Endodermal cell (in vitro differentiated cells): ENCODE measurements around the gene GLRA2. TPM values are rescaled to one million over a fixed set of nuclear protein-coding genes. Genes with fewer than 3 reads are reported as not detected.

ENCODE experiments used
- DNase-seq: peaks from one replicate; pipeline ENCODE4 v3.0.0-alpha.2; 2017
- H3K27ac ChIP-seq: 2 replicates; pipeline ENCODE4 v1.5.1; 2013; ENCODE audit warnings: mild to moderate bottlenecking, low read depth, low read length, moderate library complexity
- H3K27me3 ChIP-seq: 2 replicates; pipeline ENCODE4 v1.6.1; 2013; ENCODE audit warnings: mild to moderate bottlenecking, low read length, moderate library complexity; ENCODE audit not compliant: insufficient read depth, control insufficient read depth, poor library complexity, severe bottlenecking
- H3K36me3 ChIP-seq: 2 replicates; pipeline ENCODE4 v1.7.0; 2013; ENCODE audit warnings: mild to moderate bottlenecking, low read length, moderate library complexity; ENCODE audit not compliant: control insufficient read depth, insufficient read depth
- H3K4me1 ChIP-seq: one replicate; pipeline ENCODE4 v1.7.0; 2013; ENCODE audit warnings: low read length; ENCODE audit not compliant: control insufficient read depth, insufficient read depth
- H3K4me3 ChIP-seq: 2 replicates; pipeline ENCODE4 v1.5.1; 2013; ENCODE audit warnings: mild to moderate bottlenecking, low read length, moderate library complexity
- H3K9ac ChIP-seq: 2 replicates; pipeline ENCODE4 v1.6.1; 2013; ENCODE audit warnings: mild to moderate bottlenecking, low read length, moderate library complexity; ENCODE audit not compliant: poor library complexity, severe bottlenecking; ENCODE audit errors: extremely low read depth
- H3K9me3 ChIP-seq: 2 replicates; pipeline ENCODE4 v1.6.1; 2013; ENCODE audit warnings: mild to moderate bottlenecking, low read length, moderate library complexity; ENCODE audit not compliant: control insufficient read depth
- H3K27ac Mint-ChIP-seq: 2 replicates; pipeline ENCODE4 v1.8.0; 2020; ENCODE audit warnings: mixed read lengths
- H3K27me3 Mint-ChIP-seq: 2 replicates; pipeline ENCODE4 v1.8.0; 2021; ENCODE audit warnings: mild to moderate bottlenecking, mixed read lengths; ENCODE audit not compliant: insufficient read depth
- H3K36me3 Mint-ChIP-seq: 2 replicates; pipeline ENCODE4 v1.8.0; 2020; ENCODE audit warnings: low read depth, mixed read lengths
- H3K4me1 Mint-ChIP-seq: 2 replicates; pipeline ENCODE4 v1.8.0; 2020; ENCODE audit warnings: mixed read lengths
- H3K4me3 Mint-ChIP-seq: 2 replicates; pipeline ENCODE4 v1.8.0; 2020; ENCODE audit warnings: mild to moderate bottlenecking, moderate library complexity, mixed read lengths
- H3K9me3 Mint-ChIP-seq: 2 replicates; pipeline ENCODE4 v1.8.0; 2020; ENCODE audit warnings: mild to moderate bottlenecking, mixed read lengths
- whole genome bisulfite sequencing, 2 experiments: methylation state at CpG; one replicate each; pipeline versions ENCODE4 v1.1.5 to v1.1.7; 2013; ENCODE audit warnings: missing lambda C conversion rate in 2 of 2, mixed read lengths in 1 of 2; ENCODE audit not compliant: insufficient coverage in 1 of 2, insufficient read length in 1 of 2; 5-methylcytosine and 5-hydroxymethylcytosine counted together
- total RNA-seq, 2 donors: library from RNA; stranded (reverse); fragmentation: NEBNext Ultra II Directional in 1 of 2; extraction: Animal tissue kit (Norgen Biotek cat#: 25700) in 1 of 2; gene quantifications; 2 replicates in 1 of 2; 3 replicates in 1 of 2; pipeline ENCODE4 v1.2.1, GENCODE V29; 2021
- TF ChIP-seq, protein P1 (sequence below): fragments of 200-600 bp; sonication (generic); conservative IDR thresholded peaks from 2 replicates; pipeline ENCODE4 v1.5.0; 2021; ENCODE audit warnings: antibody characterized with exemption, mild to moderate bottlenecking

The GLRA2 gene
- total RNA-seq, 2 donors from 2014 or later: not detected

DNA sequence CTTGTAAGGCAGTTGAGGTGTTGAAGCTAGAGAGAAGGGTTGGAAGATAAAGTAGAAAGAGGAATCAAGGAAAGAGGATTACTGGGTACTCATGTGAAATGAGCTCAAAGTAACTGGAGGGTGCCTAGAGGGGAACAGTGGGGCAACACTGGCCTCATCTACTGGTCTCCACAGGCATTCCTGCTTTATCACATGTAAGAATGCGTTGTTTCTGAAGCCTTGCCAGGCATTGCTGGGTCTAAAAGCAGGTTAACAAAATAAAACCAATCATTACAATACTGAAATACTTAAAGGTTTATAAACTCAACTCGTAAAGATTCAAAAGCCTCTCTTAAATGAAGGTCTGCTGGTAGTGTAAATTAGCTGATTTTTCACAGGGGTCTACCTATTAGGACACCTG, 247.6 kb downstream of the GLRA2 start:
- peaks cover 44% of the 10 kb centered on the region for H3K9me3 Mint-ChIP-seq
- 69% methylated on average over 1 of the region's 2 CpGs; no CpG with 5 or more reads in 1 of the 2 experiments for WGBS, 2 experiments
- no peak overlapping the region for H3K4me3 Mint-ChIP-seq
- no peaks in the 10 kb centered on the region for H3K36me3 Mint-ChIP-seq
- TF ChIP-seq, protein P1, sequence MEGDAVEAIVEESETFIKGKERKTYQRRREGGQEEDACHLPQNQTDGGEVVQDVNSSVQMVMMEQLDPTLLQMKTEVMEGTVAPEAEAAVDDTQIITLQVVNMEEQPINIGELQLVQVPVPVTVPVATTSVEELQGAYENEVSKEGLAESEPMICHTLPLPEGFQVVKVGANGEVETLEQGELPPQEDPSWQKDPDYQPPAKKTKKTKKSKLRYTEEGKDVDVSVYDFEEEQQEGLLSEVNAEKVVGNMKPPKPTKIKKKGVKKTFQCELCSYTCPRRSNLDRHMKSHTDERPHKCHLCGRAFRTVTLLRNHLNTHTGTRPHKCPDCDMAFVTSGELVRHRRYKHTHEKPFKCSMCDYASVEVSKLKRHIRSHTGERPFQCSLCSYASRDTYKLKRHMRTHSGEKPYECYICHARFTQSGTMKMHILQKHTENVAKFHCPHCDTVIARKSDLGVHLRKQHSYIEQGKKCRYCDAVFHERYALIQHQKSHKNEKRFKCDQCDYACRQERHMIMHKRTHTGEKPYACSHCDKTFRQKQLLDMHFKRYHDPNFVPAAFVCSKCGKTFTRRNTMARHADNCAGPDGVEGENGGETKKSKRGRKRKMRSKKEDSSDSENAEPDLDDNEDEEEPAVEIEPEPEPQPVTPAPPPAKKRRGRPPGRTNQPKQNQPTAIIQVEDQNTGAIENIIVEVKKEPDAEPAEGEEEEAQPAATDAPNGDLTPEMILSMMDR: no peak
- peaks cover 10% of the 10 kb centered on the region for H3K27me3 Mint-ChIP-seq
- Histone ChIP-seq H3K36me3 (no peaks in the 10 kb centered on the region), H3K27ac (no peak overlapping the region), H3K27me3 (no peaks in the 10 kb centered on the region), H3K9ac (no peak overlapping the region), H3K9me3 (no peaks in the 10 kb centered on the region), H3K4me1 (no peaks in the 10 kb centered on the region), H3K4me3 (no peak overlapping the region)
- H3K27ac Mint-ChIP-seq: no peak overlapping the region
- DNase-seq: no peak
- peaks cover 9% of the 10 kb centered on the region for H3K4me1 Mint-ChIP-seq

DNA sequence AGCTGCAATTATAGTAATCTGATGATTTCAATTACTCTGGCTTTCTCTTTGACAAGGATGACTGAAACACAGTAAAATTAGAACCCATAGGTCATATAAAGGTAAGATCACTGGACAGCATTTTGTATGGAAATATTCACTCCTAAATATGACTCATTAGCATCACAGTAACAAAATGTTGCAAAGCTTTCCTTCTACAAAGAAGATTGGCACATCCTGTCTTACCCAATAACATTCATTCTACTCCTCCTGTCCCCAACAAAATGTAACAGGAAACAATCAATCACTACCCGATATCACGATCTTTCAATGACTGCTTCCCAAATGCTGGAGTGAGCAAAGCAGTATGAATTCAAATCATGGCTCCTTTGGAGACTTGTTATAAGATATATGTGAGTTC, 248.2 kb downstream of the GLRA2 start:
- no peak for DNase-seq
- Mint-ChIP-seq H3K36me3 (no peaks in the 10 kb centered on the region), H3K4me3 (no peak overlapping the region), H3K4me1 (peaks cover 9% of the 10 kb centered on the region), H3K27me3 (peaks cover 10% of the 10 kb centered on the region), H3K27ac (no peak overlapping the region), H3K9me3 (peaks cover 44% of the 10 kb centered on the region)
- no peak overlapping the region for H3K4me3 ChIP-seq
- H3K36me3 ChIP-seq: no peaks in the 10 kb centered on the region
- TF ChIP-seq, protein P1: no peak
- no peak overlapping the region for H3K27ac ChIP-seq
- no peaks in the 10 kb centered on the region for H3K9me3 ChIP-seq
- H3K9ac ChIP-seq: no peak overlapping the region
- no peaks in the 10 kb centered on the region for H3K27me3 ChIP-seq
- 100% methylated on average over 2 of the region's 2 CpGs; no CpG with 5 or more reads in 1 of the 2 experiments for WGBS, 2 experiments
- no peaks in the 10 kb centered on the region for H3K4me1 ChIP-seq

DNA sequence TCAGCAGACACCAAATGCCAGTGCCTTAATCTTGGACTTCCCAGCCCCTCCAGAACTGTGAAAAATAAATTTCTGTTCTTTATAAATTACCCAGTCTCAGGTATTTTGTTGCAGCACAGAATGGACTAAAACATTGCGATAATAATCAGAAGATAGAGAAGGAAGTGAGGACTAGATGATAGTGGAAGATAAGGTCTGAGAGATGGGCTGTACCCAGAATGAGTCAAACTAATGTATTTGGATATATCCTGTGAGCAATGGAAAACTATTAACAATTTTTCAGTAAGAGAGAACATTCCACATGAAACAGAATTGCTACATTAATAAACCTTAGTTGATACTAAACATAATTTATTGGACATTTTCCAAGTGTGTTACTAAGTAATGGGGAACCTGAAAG, 250.2 kb downstream of the GLRA2 start:
- TF ChIP-seq, protein P1: no peak
- H3K36me3 ChIP-seq: no peaks in the 10 kb centered on the region
- Mint-ChIP-seq H3K36me3 (no peaks in the 10 kb centered on the region), H3K27ac (no peak overlapping the region), H3K4me3 (no peak overlapping the region), H3K9me3 (peaks cover 40% of the 10 kb centered on the region), H3K4me1 (peaks cover 9% of the 10 kb centered on the region), H3K27me3 (peaks cover 10% of the 10 kb centered on the region)
- no peak overlapping the region for H3K4me3 ChIP-seq
- H3K4me1 ChIP-seq: no peaks in the 10 kb centered on the region
- no peak for DNase-seq
- no peak overlapping the region for H3K27ac ChIP-seq
- no peaks in the 10 kb centered on the region for H3K27me3 ChIP-seq
- H3K9me3 ChIP-seq: no peaks in the 10 kb centered on the region
- 94% methylated on average over 1 of the region's 1 CpG; no CpG with 5 or more reads in 1 of the 2 experiments for WGBS, 2 experiments
- H3K9ac ChIP-seq: no peak overlapping the region
